Trophoblast cell (in vitro differentiated cells and primary cell): Measurements from ENCODE around the gene UVRAG.

Source experiments
- DNase-seq, 2 donors: peaks; one replicate each; pipeline ENCODE4 v3.0.0-alpha.2; 2016
- H2AFZ ChIP-seq: 2 replicates; pipeline ENCODE4 v1.6.1; 2013; ENCODE audit warnings: low read length, moderate library complexity, mild to moderate bottlenecking; ENCODE audit not compliant: insufficient read depth, poor library complexity
- H2AK5ac ChIP-seq: 2 replicates; pipeline ENCODE4 v1.6.1; 2013; ENCODE audit warnings: mild to moderate bottlenecking, low read length
- H2BK120ac ChIP-seq: 2 replicates; pipeline ENCODE4 v1.6.1; 2013; ENCODE audit warnings: low read length, mild to moderate bottlenecking, moderate library complexity; ENCODE audit not compliant: insufficient read depth, poor library complexity
- H2BK12ac ChIP-seq: 2 replicates; pipeline ENCODE4 v1.6.1; 2013; ENCODE audit warnings: mild to moderate bottlenecking, low read length, moderate library complexity
- H2BK5ac ChIP-seq: 2 replicates; pipeline ENCODE4 v1.6.1; 2013; ENCODE audit warnings: low read length, low read depth, moderate library complexity, mild to moderate bottlenecking; ENCODE audit not compliant: poor library complexity
- H3K14ac ChIP-seq: 2 replicates; pipeline ENCODE4 v1.6.1; 2013; ENCODE audit warnings: mild to moderate bottlenecking, low read length
- H3K18ac ChIP-seq: 2 replicates; pipeline ENCODE4 v1.6.1; 2013; ENCODE audit warnings: mild to moderate bottlenecking, low read length
- H3K23ac ChIP-seq: 2 replicates; pipeline ENCODE4 v1.6.1; 2013; ENCODE audit warnings: low read length
- H3K27ac ChIP-seq: 2 replicates; pipeline ENCODE4 v1.5.1; 2013; ENCODE audit warnings: low read depth, mild to moderate bottlenecking, inconsistent platforms, low read length, moderate library complexity
- H3K27me3 ChIP-seq: 2 replicates; pipeline ENCODE4 v1.6.1; 2013; ENCODE audit warnings: inconsistent platforms, mild to moderate bottlenecking, low read length, moderate library complexity; ENCODE audit not compliant: insufficient read depth
- H3K36me3 ChIP-seq, 2 experiments: 1 replicate in 1 of 2; 2 replicates in 1 of 2; pipeline ENCODE4 v1.6.1; 2013; ENCODE audit warnings: low read length in 2 of 2, mild to moderate bottlenecking in 2 of 2, moderate library complexity in 1 of 2; ENCODE audit not compliant: insufficient read depth in 2 of 2, control insufficient read depth in 1 of 2
- H3K4ac ChIP-seq: 2 replicates; pipeline ENCODE4 v1.6.1; 2013; ENCODE audit warnings: low read depth, mild to moderate bottlenecking, low read length, moderate library complexity
- H3K4me1 ChIP-seq, 2 experiments: 1 replicate in 1 of 2; 2 replicates in 1 of 2; pipeline ENCODE4 v1.6.1; 2013; ENCODE audit warnings: low read length in 2 of 2, mild to moderate bottlenecking in 2 of 2, moderate library complexity in 1 of 2; ENCODE audit not compliant: insufficient read depth in 2 of 2, control insufficient read depth in 1 of 2
- H3K4me2 ChIP-seq: 2 replicates; pipeline ENCODE4 v1.6.1; 2013; ENCODE audit warnings: inconsistent platforms, mild to moderate bottlenecking, low read length, moderate library complexity
- H3K4me3 ChIP-seq: 2 replicates; pipeline ENCODE4 v1.5.1; 2013; ENCODE audit warnings: mild to moderate bottlenecking, low read depth, low read length, inconsistent platforms
- H3K79me1 ChIP-seq: one replicate; pipeline ENCODE4 v1.6.1; 2013; ENCODE audit warnings: low read length
- H3K79me2 ChIP-seq: 2 replicates; pipeline ENCODE4 v1.6.1; 2013; ENCODE audit warnings: low read length, mild to moderate bottlenecking; ENCODE audit not compliant: control insufficient read depth, insufficient read depth, poor library complexity
- H3K9ac ChIP-seq: 2 replicates; pipeline ENCODE4 v1.6.1; 2013; ENCODE audit warnings: mild to moderate bottlenecking, low read length
- H3K9me3 ChIP-seq: 2 replicates; pipeline ENCODE4 v1.6.1; 2013; ENCODE audit warnings: low read depth, mild to moderate bottlenecking, control low read depth, inconsistent platforms, low read length; ENCODE audit not compliant: insufficient read depth
- H4K12ac ChIP-seq: 2 replicates; pipeline ENCODE4 v1.6.1; 2013; ENCODE audit warnings: low read depth, mild to moderate bottlenecking, low read length, moderate library complexity
- H4K8ac ChIP-seq: 2 replicates; pipeline ENCODE4 v1.6.1; 2013; ENCODE audit warnings: low read depth, mild to moderate bottlenecking, low read length, moderate library complexity
- H4K91ac ChIP-seq: one replicate; pipeline ENCODE4 v1.6.1; 2013; ENCODE audit warnings: low read depth, mild to moderate bottlenecking, low read length, moderate library complexity
- WGBS: extraction: QIAGEN DNeasy Blood & Tissue Kit; methylation state at CpG from one replicate; pipeline ENCODE4 v1.1.7; 2013; ENCODE audit warnings: missing lambda C conversion rate; ENCODE audit not compliant: insufficient read length, insufficient coverage; ENCODE audit errors: extremely low coverage; 5-methylcytosine and 5-hydroxymethylcytosine counted together

The UVRAG gene

DNA sequence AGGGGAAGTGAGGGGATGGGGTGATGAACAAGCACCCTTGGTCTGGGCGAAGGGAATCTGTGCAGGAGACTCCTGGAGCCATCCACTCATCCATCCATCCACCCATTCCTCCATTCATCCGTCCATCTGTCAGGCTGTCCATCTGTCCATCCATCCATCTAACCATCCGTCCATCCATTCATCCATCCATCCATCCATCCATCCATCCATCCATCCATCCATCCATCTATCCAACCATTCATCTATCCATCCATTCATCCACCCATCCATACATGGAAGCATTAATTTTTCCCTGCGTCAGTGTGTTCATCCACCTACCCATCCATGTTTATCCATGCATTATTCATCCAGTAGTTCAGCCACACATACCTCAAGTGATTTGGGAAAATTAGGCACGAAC, 359.3 kb downstream of the UVRAG start:
- Histone ChIP-seq H2AK5ac (no peak overlapping the region), H3K27ac (no peak overlapping the region), H3K14ac (no peak overlapping the region), H3K4me2 (no peak overlapping the region), H3K79me1 (no peaks in the 10 kb centered on the region), H3K4me3 (no peak overlapping the region), H4K91ac (no peak overlapping the region), H2BK5ac (no peak overlapping the region), H4K8ac (no peak overlapping the region), H2BK120ac (no peak overlapping the region), H3K79me2 (no peaks in the 10 kb centered on the region), H4K12ac (no peak overlapping the region), H3K9ac (no peak overlapping the region), H3K23ac (no peak overlapping the region), H2AFZ (no peak overlapping the region), H3K18ac (no peak overlapping the region), H3K4ac (no peak overlapping the region), H3K27me3 (no peaks in the 10 kb centered on the region), H3K36me3 (no peaks in the 10 kb centered on the region), H3K4me1 (peaks cover 3 to 5% of the 10 kb centered on the region in 2 experiments), H3K9me3 (no peaks in the 10 kb centered on the region), H2BK12ac (no peak overlapping the region)
- no peak for DNase-seq
- WGBS: 100% methylated on average over 1 of the region's 5 CpGs

DNA sequence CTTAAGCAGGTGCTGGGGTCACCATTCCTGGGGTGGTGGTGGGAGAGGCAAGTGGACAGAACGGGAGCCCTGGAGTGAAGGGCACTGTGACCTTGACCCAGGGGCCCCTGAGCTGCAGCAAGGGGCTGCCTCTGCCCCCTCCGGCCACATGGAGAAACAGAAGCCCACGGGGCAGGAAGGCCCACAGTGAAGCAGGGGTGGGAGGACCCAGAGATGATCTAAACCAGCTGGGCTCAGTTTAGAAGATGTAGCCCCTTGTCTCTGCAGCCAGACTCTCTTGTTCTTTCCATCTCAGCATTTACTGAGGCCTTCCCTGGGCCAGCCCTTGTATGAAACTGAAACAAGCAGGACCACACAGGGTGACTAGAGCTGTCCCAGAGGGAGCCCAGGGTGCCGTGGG, 360.8 kb downstream of the UVRAG start:
- no CpG with 5 or more reads among the region's 4 CpGs for WGBS
- Histone ChIP-seq H4K8ac (no peak overlapping the region), H3K9me3 (no peaks in the 10 kb centered on the region), H3K79me2 (no peaks in the 10 kb centered on the region), H2BK5ac (no peak overlapping the region), H3K4me2 (no peak overlapping the region), H3K18ac (no peak overlapping the region), H3K4me1 (peaks cover under 1 to 3% of the 10 kb centered on the region in 2 experiments), H3K4ac (no peak overlapping the region), H4K91ac (no peak overlapping the region), H3K23ac (no peak overlapping the region), H3K9ac (no peak overlapping the region), H2BK120ac (no peak overlapping the region), H4K12ac (no peak overlapping the region), H3K27ac (no peak overlapping the region), H3K27me3 (no peaks in the 10 kb centered on the region), H2AFZ (no peak overlapping the region), H3K4me3 (no peak overlapping the region), H3K79me1 (no peaks in the 10 kb centered on the region), H2AK5ac (no peak overlapping the region), H3K14ac (no peak overlapping the region), H3K36me3 (no peaks in the 10 kb centered on the region), H2BK12ac (no peak overlapping the region)
- no peak for DNase-seq

DNA sequence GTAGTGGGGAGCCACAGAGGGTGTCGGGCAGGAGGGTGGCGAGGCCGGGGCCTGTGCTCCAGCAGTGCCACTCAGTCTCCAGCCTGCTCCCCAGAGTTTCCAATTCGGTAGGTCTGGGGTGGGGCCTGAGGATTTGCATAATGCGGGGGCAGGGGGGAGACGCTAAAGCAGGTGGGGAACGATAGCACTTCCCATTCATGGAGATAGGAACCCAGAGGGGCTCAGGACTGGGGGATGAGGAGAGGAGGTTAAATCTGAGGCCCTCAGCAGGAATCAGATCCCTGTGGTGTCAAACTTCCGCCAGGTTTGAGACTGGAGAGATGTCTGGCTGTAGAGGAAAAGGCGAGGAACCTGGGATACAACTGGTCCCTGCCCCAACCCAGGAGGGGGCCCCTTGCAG, 361.5 kb downstream of the UVRAG start:
- Histone ChIP-seq H3K9ac (no peak overlapping the region), H3K14ac (no peak overlapping the region), H4K12ac (no peak overlapping the region), H3K18ac (no peak overlapping the region), H3K23ac (no peak overlapping the region), H3K79me1 (no peaks in the 10 kb centered on the region), H3K9me3 (no peaks in the 10 kb centered on the region), H3K4ac (no peak overlapping the region), H3K4me2 (no peak overlapping the region), H2AK5ac (no peak overlapping the region), H2BK5ac (no peak overlapping the region), H3K4me1 (peaks cover 2 to 4% of the 10 kb centered on the region in 2 experiments), H3K79me2 (no peaks in the 10 kb centered on the region), H3K36me3 (no peaks in the 10 kb centered on the region), H3K27me3 (no peaks in the 10 kb centered on the region), H3K4me3 (no peak overlapping the region), H4K8ac (no peak overlapping the region), H4K91ac (no peak overlapping the region), H2BK12ac (no peak overlapping the region), H2BK120ac (no peak overlapping the region), H3K27ac (no peak overlapping the region), H2AFZ (no peak overlapping the region)
- no CpG with 5 or more reads among the region's 9 CpGs for WGBS
- no peak for DNase-seq

DNA sequence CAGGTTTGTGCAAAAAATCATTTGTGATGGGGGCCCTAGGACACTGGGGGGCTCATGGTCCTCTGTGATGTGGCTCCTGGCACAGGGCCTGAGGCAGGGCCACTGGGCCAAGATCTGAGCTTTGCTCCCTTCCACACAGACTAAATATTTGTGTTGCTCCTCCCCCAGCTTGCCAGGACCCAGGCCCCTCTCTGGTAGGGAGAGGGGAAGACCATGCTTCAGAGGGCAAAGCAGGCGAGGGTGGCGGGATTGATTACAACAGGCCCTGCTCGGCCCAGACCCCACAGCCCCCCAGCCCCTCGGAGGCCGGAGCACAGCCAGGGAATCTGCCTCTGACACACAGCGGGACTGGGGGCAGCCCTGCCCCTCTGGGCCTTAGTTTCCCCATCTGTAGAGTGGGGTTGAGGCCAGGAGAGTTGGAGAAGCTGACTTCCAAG, 362.3 kb downstream of the UVRAG start:
- Histone ChIP-seq H3K27ac (no peak overlapping the region), H3K36me3 (no peaks in the 10 kb centered on the region), H3K4me3 (no peak overlapping the region), H3K79me2 (no peaks in the 10 kb centered on the region), H2BK5ac (no peak overlapping the region), H3K4ac (no peak overlapping the region), H3K4me1 (peaks cover 2 to 4% of the 10 kb centered on the region in 2 experiments), H2AK5ac (no peak overlapping the region), H3K23ac (no peak overlapping the region), H3K4me2 (no peak overlapping the region), H2BK12ac (no peak overlapping the region), H3K79me1 (no peaks in the 10 kb centered on the region), H3K18ac (no peak overlapping the region), H2BK120ac (no peak overlapping the region), H4K91ac (no peak overlapping the region), H4K8ac (no peak overlapping the region), H4K12ac (no peak overlapping the region), H2AFZ (no peak overlapping the region), H3K14ac (no peak overlapping the region), H3K9ac (no peak overlapping the region), H3K27me3 (no peaks in the 10 kb centered on the region), H3K9me3 (no peaks in the 10 kb centered on the region)
- no peak for DNase-seq
- no CpG with 5 or more reads among the region's 6 CpGs for WGBS
